Astrocyte (in vitro differentiated cells and primary cell): Measurements from ENCODE around the gene TMEM204.

Source experiments
- EZH2 ChIP-seq: IDR thresholded peaks from 2 replicates; pipeline ENCODE4 v1.6.1; 2012; ENCODE audit warnings: mild to moderate bottlenecking, low read length, inconsistent platforms; ENCODE audit not compliant: insufficient read depth
- TF ChIP-seq, protein P1 (sequence below): IDR thresholded peaks from 2 replicates; pipeline ENCODE4 v1.5.1; 2011; ENCODE audit warnings: low read depth, mild to moderate bottlenecking, inconsistent platforms, low read length, moderate library complexity; ENCODE audit not compliant: insufficient read depth

DNA sequence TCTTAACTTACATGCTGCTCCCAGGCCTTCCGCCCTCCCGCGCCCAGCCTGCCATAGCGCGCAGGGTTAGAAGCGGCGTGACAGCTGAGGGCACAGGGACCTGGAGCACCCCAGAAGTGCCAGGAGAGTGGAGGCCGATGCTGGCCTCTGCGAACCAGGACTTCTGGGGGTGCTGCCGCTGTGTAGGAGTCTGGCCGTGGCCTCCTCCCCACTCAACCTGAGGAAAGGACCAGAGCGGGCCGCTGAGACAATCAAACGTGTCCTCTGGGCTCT lies 1.9 kb upstream of the TMEM204 start:
- TF ChIP-seq, protein P1, sequence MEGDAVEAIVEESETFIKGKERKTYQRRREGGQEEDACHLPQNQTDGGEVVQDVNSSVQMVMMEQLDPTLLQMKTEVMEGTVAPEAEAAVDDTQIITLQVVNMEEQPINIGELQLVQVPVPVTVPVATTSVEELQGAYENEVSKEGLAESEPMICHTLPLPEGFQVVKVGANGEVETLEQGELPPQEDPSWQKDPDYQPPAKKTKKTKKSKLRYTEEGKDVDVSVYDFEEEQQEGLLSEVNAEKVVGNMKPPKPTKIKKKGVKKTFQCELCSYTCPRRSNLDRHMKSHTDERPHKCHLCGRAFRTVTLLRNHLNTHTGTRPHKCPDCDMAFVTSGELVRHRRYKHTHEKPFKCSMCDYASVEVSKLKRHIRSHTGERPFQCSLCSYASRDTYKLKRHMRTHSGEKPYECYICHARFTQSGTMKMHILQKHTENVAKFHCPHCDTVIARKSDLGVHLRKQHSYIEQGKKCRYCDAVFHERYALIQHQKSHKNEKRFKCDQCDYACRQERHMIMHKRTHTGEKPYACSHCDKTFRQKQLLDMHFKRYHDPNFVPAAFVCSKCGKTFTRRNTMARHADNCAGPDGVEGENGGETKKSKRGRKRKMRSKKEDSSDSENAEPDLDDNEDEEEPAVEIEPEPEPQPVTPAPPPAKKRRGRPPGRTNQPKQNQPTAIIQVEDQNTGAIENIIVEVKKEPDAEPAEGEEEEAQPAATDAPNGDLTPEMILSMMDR, result no peak
- no peak for TF ChIP-seq EZH2
